SK-N-SH (cell line): Measurements from ENCODE around the gene ELFN2. TPM values are rescaled to one million over a fixed set of nuclear protein-coding genes. Genes with fewer than 3 reads are reported as not detected.

Source experiments
- CTCF ChIA-PET: fragments of 300-600, 350-600 bp; formaldehyde crosslinking; extraction: SDS; loops from one replicate; lab custom pipeline; 2021; lab: Yijun Ruan, JAX
- POLR2A ChIA-PET: fragments of 350-600 bp; sonication (Branson Sonifier 250); formaldehyde crosslinking; extraction: SDS; loops from one replicate; lab custom pipeline; 2020; ENCODE audit warnings: antibody characterized with exemption, inconsistent platforms; lab: Yijun Ruan, JAX
- DNase-seq: peaks from one replicate; pipeline ENCODE4 v3.0.0; 2012
- H2AFZ ChIP-seq: fragments of 200-600 bp; sonication (generic); 2 replicates; pipeline ENCODE4 v1.8.1; 2016; ENCODE audit warnings: antibody characterized with exemption, mild to moderate bottlenecking, low read depth
- H3F3A ChIP-seq: fragments of 200-600 bp; sonication (generic); replicated peaks from 2 replicates; pipeline ENCODE3; 2016; ENCODE audit warnings: antibody characterized with exemption, mild to moderate bottlenecking; ENCODE audit not compliant: insufficient read depth
- H3K27ac ChIP-seq, 2 experiments: fragments of 200-500 bp in 1 of 2; fragments of 200-600 bp in 1 of 2; sonication (Bioruptor generic) in 1 of 2; sonication (generic), shearing (Covaris generic) in 1 of 2; 2 replicates each; pipeline versions ENCODE4 v1.5.1 to v1.6.1; 2014 to 2016; ENCODE audit warnings: low read depth in 2 of 2, inconsistent platforms in 1 of 2, low read length in 1 of 2, mild to moderate bottlenecking in 1 of 2, mixed read lengths in 1 of 2
- H3K27me3 ChIP-seq: fragments of 200-600 bp; sonication (generic), shearing (Covaris generic); 2 replicates; pipeline ENCODE4 v1.6.1; 2016; ENCODE audit warnings: mixed run types; ENCODE audit not compliant: insufficient read depth
- H3K36me3 ChIP-seq, 2 experiments: fragments of 200-500 bp in 1 of 2; fragments of 200-600 bp in 1 of 2; sonication (Bioruptor generic) in 1 of 2; sonication (generic) in 1 of 2; replicated peaks in 1 of 2; 2 replicates each; pipeline versions ENCODE3 to v1.5.1; 2014 to 2016; ENCODE audit warnings: low read length in 1 of 2, mild to moderate bottlenecking in 1 of 2; ENCODE audit not compliant: insufficient read depth in 2 of 2, control insufficient read depth in 1 of 2
- H3K4me1 ChIP-seq, 2 experiments: fragments of 200-500 bp in 1 of 2; fragments of 200-600 bp in 1 of 2; sonication (Bioruptor generic) in 1 of 2; sonication (generic), shearing (Covaris generic) in 1 of 2; 2 replicates each; pipeline versions ENCODE4 v1.5.1 to v1.6.1; 2014 to 2016; ENCODE audit warnings: low read depth in 1 of 2, low read length in 1 of 2, mixed run types in 1 of 2; ENCODE audit not compliant: insufficient read depth in 2 of 2, control insufficient read depth in 1 of 2
- H3K4me2 ChIP-seq: fragments of 200-600 bp; sonication (generic), shearing (Covaris generic); 2 replicates; pipeline ENCODE4 v1.6.1; 2017; ENCODE audit warnings: mixed run types
- H3K4me3 ChIP-seq, 2 experiments: fragments of 200-500 bp in 1 of 2; fragments of 200-600 bp in 1 of 2; sonication (Bioruptor generic) in 1 of 2; sonication (generic), shearing (Covaris generic) in 1 of 2; 2 replicates each; pipeline versions ENCODE4 v1.5.1 to v1.8.1; 2014 to 2016; ENCODE audit warnings: low read depth in 2 of 2, inconsistent platforms in 1 of 2, low read length in 1 of 2, mild to moderate bottlenecking in 1 of 2, mixed read lengths in 1 of 2, moderate library complexity in 1 of 2
- H3K79me2 ChIP-seq: fragments of 200-600 bp; sonication (generic); 2 replicates; pipeline ENCODE4 v1.8.1; 2017; ENCODE audit warnings: mild to moderate bottlenecking; ENCODE audit not compliant: insufficient read depth
- H3K9ac ChIP-seq: fragments of 200-600 bp; sonication (generic); 2 replicates; pipeline ENCODE4 v1.6.1; 2017; ENCODE audit warnings: mixed run types
- H3K9me2 ChIP-seq: fragments of 200-600 bp; sonication (generic); 2 replicates; pipeline ENCODE4 v1.6.1; 2017; ENCODE audit warnings: mixed run types
- H3K9me3 ChIP-seq: fragments of 200-600 bp; sonication (generic); 2 replicates; pipeline ENCODE4 v1.6.1; 2017; ENCODE audit warnings: mixed run types, mild to moderate bottlenecking, moderate library complexity
- H4K20me1 ChIP-seq: fragments of 200-600 bp; sonication (generic); 2 replicates; pipeline ENCODE4 v1.6.1; 2017; ENCODE audit warnings: mild to moderate bottlenecking, mixed run types; ENCODE audit not compliant: insufficient read depth
- CHD2 ChIP-seq: fragments of 150-350 bp; IDR thresholded peaks from 2 replicates; pipeline ENCODE4 v1.6.1; 2018; ENCODE audit warnings: low read length; ENCODE audit not compliant: partially characterized antibody
- EZH2phosphoT487 ChIP-seq: fragments of 200-600 bp; sonication (generic); IDR thresholded peaks from 2 replicates; pipeline ENCODE4 v1.6.1; 2017; ENCODE audit warnings: low read depth, mixed run types, mild to moderate bottlenecking, antibody characterized with exemption, moderate library complexity, borderline replicate concordance
- FOXM1 ChIP-seq: IDR thresholded peaks from 2 replicates; pipeline ENCODE4 v1.4.0; 2012; ENCODE audit warnings: low read depth, mild to moderate bottlenecking
- GABPA ChIP-seq: IDR thresholded peaks from 2 replicates; pipeline ENCODE4 v1.4.0; 2012; ENCODE audit warnings: low read depth, mild to moderate bottlenecking
- GATA2 ChIP-seq: sonication (generic); formaldehyde crosslinking; IDR thresholded peaks from 2 replicates; pipeline ENCODE4 v1.5.0; 2020; ENCODE audit warnings: mild to moderate bottlenecking, missing genetic modification reagents
- JUND ChIP-seq: IDR thresholded peaks from 2 replicates; pipeline ENCODE4 v1.4.0; 2012
- MAX ChIP-seq: IDR thresholded peaks from 2 replicates; pipeline ENCODE4 v1.4.0; 2012; ENCODE audit warnings: low read depth
- NFIC ChIP-seq: IDR thresholded peaks from 2 replicates; pipeline ENCODE4 v1.4.0; 2012; ENCODE audit warnings: borderline replicate concordance
- NRF1 ChIP-seq: IDR thresholded peaks from 2 replicates; pipeline ENCODE4 v1.6.1; 2012; ENCODE audit warnings: low read depth, mild to moderate bottlenecking, low read length
- POLR2AphosphoS5 ChIP-seq: IDR thresholded peaks from 2 replicates; pipeline ENCODE4 v1.6.1; 2012; ENCODE audit warnings: low read depth, low read length
- RFX5 ChIP-seq: IDR thresholded peaks from 2 replicates; pipeline ENCODE4 v1.6.1; 2012; ENCODE audit warnings: mild to moderate bottlenecking, improper control_type of control experiment, low read length
- SIN3A ChIP-seq: IDR thresholded peaks from 2 replicates; pipeline ENCODE4 v1.6.1; 2012; ENCODE audit warnings: low read depth, mild to moderate bottlenecking, low read length, moderate library complexity, borderline replicate concordance
- USF1 ChIP-seq: IDR thresholded peaks from 2 replicates; pipeline ENCODE4 v1.4.0; 2012; ENCODE audit warnings: low read depth, borderline replicate concordance
- USF2 ChIP-seq: fragments of 150-350 bp; IDR thresholded peaks from 2 replicates; pipeline ENCODE4 v1.6.1; 2017; ENCODE audit warnings: antibody characterized with exemption, low read length, low read depth, borderline replicate concordance
- YY1 ChIP-seq: IDR thresholded peaks from 2 replicates; pipeline ENCODE4 v1.4.0; 2012; ENCODE audit warnings: low read depth, mild to moderate bottlenecking
- ZBTB33 ChIP-seq: IDR thresholded peaks from 2 replicates; pipeline ENCODE4 v1.4.0; 2012; ENCODE audit warnings: low read depth, borderline replicate concordance
- WGBS: methylation state at CpG from one replicate; pipeline ENCODE4 v1.1.6; 2017; ENCODE audit warnings: low lambda C conversion rate; 5-methylcytosine and 5-hydroxymethylcytosine counted together
- polyA plus RNA-seq, 3 experiments: library from polyadenylated mRNA; depleted of rRNA; stranded (reverse); fragments of >200 nt; gene quantifications; 2 replicates each; pipeline ENCODE4 v1.2.3, GENCODE V29; 2012

Gene ELFN2
- polyA plus RNA-seq, 1 of the 3 experiments (the other 2 are of a cell fraction): 2.8 TPM

- Histone ChIP-seq H3K4me2 (no peak overlapping the region), H2AFZ (no peak overlapping the region), H3K4me1 (no peaks in the 10 kb centered on the region; a peak in 1 of 4 replicates), H3K9me2 (no peaks in the 10 kb centered on the region), H3K27me3 (no peaks in the 10 kb centered on the region), H3K79me2 (no peaks in the 10 kb centered on the region), H3K36me3 (no peaks in the 10 kb centered on the region), H3K27ac (no peak overlapping the region), H3K4me3 (no peak overlapping the region), H3F3A (no peaks in the 10 kb centered on the region), H4K20me1 (no peaks in the 10 kb centered on the region), H3K9me3 (no peaks in the 10 kb centered on the region), H3K9ac (no peak overlapping the region)
- POLR2A ChIA-PET: no interaction called here
- 94% methylated on average over 6 of the region's 9 CpGs for WGBS
- DNase-seq: no peak
- CTCF ChIA-PET: no interaction called here
- TF ChIP-seq YY1 (no peak), EZH2phosphoT487 (no peak), GABPA (no peak), USF1 (no peak), NFIC (no peak), MAX (no peak), JUND (no peak)
These were observed 43.9 kb downstream of the ELFN2 start for GRCh38 chr22:37383341-37383740.

GRCh38 chr22:37381489-37381888 lies 45.8 kb downstream of the ELFN2 start:
- no peak overlapping the region for H2AFZ ChIP-seq
- H3K4me3 ChIP-seq: no peak overlapping the region
- ChIA-PET CTCF (interaction anchor here (1.8 kb wide), 1 partner anchor 8 kb away, joined by 5 read pairs; no protein-coding TSS in a partner anchor), POLR2A (no interaction called here)
- H3K4me2 ChIP-seq: no peak overlapping the region
- no peak for TF ChIP-seq CHD2
- no peak for TF ChIP-seq GATA2 (CRISPR knock-in tag)
- TF ChIP-seq RFX5: no peak
- TF ChIP-seq SIN3A: no peak
- TF ChIP-seq NFIC: no peak
- TF ChIP-seq FOXM1: no peak
- TF ChIP-seq USF2: no peak
- no peak for TF ChIP-seq NRF1
- TF ChIP-seq ZBTB33: no peak
- no peak for TF ChIP-seq POLR2AphosphoS5
- no peaks in the 10 kb centered on the region for H3K9me3 ChIP-seq
- H3K27me3 ChIP-seq: no peaks in the 10 kb centered on the region
- H3K27ac ChIP-seq: no peak overlapping the region
- H3K36me3 ChIP-seq: no peaks in the 10 kb centered on the region
- no peaks in the 10 kb centered on the region for H3F3A ChIP-seq
- 71% methylated on average over 9 of the region's 9 CpGs for WGBS
- no peaks in the 10 kb centered on the region for H3K9me2 ChIP-seq
- no peaks in the 10 kb centered on the region; a peak in 1 of 4 replicates for H3K4me1 ChIP-seq
- no peaks in the 10 kb centered on the region for H3K79me2 ChIP-seq
- no peak for DNase-seq
- H3K9ac ChIP-seq: no peak overlapping the region
- H4K20me1 ChIP-seq: no peaks in the 10 kb centered on the region
